A549 (cell line): ENCODE measurements around the gene FAM120A. TPM values are rescaled to one million over a fixed set of nuclear protein-coding genes. Genes with fewer than 3 reads are reported as not detected.
A peak's percentile ranks its signal among the peaks of the same experiment; 100 is the strongest.

Source experiments
- ATAC-seq, 2 experiments: fragments of 200-7000 bp in 1 of 2; fragments of >200 bp in 1 of 2; cut with Nextera tagmentation in 1 of 2; cut with Tn5 transposase in 1 of 2; 3 replicates each; pipeline versions ENCODE4 v1.8.0 to v1.9.1; 2018 to 2020; ENCODE audit warnings: mild to moderate bottlenecking in 1 of 2, moderate library complexity in 1 of 2
- CTCF ChIA-PET: fragments of 300-600 bp; sonication (Branson Sonifier 250); formaldehyde crosslinking; extraction: SDS; loops from one replicate; lab custom pipeline; 2021; ENCODE audit warnings: antibody characterized with exemption, inconsistent platforms; lab: Yijun Ruan, JAX
- POLR2A ChIA-PET: fragments of 350-600 bp; formaldehyde crosslinking; extraction: SDS; loops from one replicate; lab custom pipeline; 2021; ENCODE audit warnings: antibody characterized with exemption, inconsistent platforms; lab: Yijun Ruan, JAX
- DNase-seq, 2 experiments: peaks; one replicate each; pipeline versions ENCODE4 v3.0.0 to v3.0.0-alpha.2; 2011 to 2016; ENCODE audit warnings: low read depth in 1 of 2, low spot score in 1 of 2
- FAIRE-seq: peaks from 2 replicates; lab custom pipeline; 2011; peaks lifted over from hg19 to GRCh38; lab: Jason Lieb, UNC
- H3K27ac ChIP-seq, 2 experiments: fragments of >200 bp; sonication (Bioruptor Twin); formaldehyde crosslinking; 3 replicates each; pipeline ENCODE4 v1.5.1; 2016 to 2017
- H3K4me1 ChIP-seq: fragments of >200 bp; sonication (Bioruptor Twin); formaldehyde crosslinking; 3 replicates; pipeline ENCODE4 v1.6.1; 2016
- H3K4me2 ChIP-seq: fragments of >200 bp; sonication (Bioruptor Twin); formaldehyde crosslinking; 3 replicates; pipeline ENCODE4 v1.6.1; 2016
- H3K4me3 ChIP-seq: fragments of >200 bp; sonication (Bioruptor Twin); formaldehyde crosslinking; 3 replicates; pipeline ENCODE4 v1.5.1; 2016
- H3K9me3 ChIP-seq: fragments of >200 bp; sonication (Bioruptor Twin); formaldehyde crosslinking; 3 replicates; pipeline ENCODE4 v1.6.1; 2016
- ATOH8 ChIP-seq: fragments of 250-450 bp; sonication (Bioruptor Pico); IDR thresholded peaks from 2 replicates; pipeline ENCODE4 v1.5.0; 2020; ENCODE audit warnings: low read depth, mild to moderate bottlenecking, moderate library complexity
- BCL3 ChIP-seq: fragments of >200 bp; sonication (Bioruptor Twin); formaldehyde crosslinking; IDR thresholded peaks from 3 replicates; pipeline ENCODE4 v1.6.1; 2016
- BHLHE40 ChIP-seq: IDR thresholded peaks from 2 replicates; pipeline ENCODE4 v1.6.1; 2012; ENCODE audit warnings: low read depth, low read length, inconsistent platforms
- CBX2 ChIP-seq: fragments of 200-600 bp; sonication (generic); IDR thresholded peaks from 2 replicates; pipeline ENCODE4 v1.6.1; 2016; ENCODE audit warnings: low read depth, mild to moderate bottlenecking, borderline replicate concordance
- CEBPB ChIP-seq, 2 experiments: fragments of >200 bp in 1 of 2; sonication (Bioruptor Twin) in 1 of 2; formaldehyde crosslinking in 1 of 2; IDR thresholded peaks; 2 replicates each; pipeline ENCODE4 v1.6.1; 2012 to 2016
- CHD2 ChIP-seq: fragments of 150-350 bp; IDR thresholded peaks from 2 replicates; pipeline ENCODE4 v1.6.1; 2014; ENCODE audit warnings: low read length; ENCODE audit not compliant: partially characterized antibody
- CTCF ChIP-seq: fragments of >200 bp; sonication (Bioruptor Twin); formaldehyde crosslinking; IDR thresholded peaks from 3 replicates; pipeline ENCODE4 v1.5.1; 2016
- E2F6 ChIP-seq: IDR thresholded peaks from 2 replicates; pipeline ENCODE4 v1.6.1; 2012; ENCODE audit warnings: low read depth, borderline replicate concordance
- ELK1 ChIP-seq: fragments of 150-350 bp; IDR thresholded peaks from 2 replicates; pipeline ENCODE4 v1.6.1; 2014; ENCODE audit warnings: low read depth, mild to moderate bottlenecking, low read length
- FOSL2 ChIP-seq, 2 experiments: fragments of 450-650 bp in 1 of 2; fragments of >200 bp in 1 of 2; sonication (Bioruptor Twin) in 1 of 2; formaldehyde crosslinking; IDR thresholded peaks; 2 replicates each; pipeline versions ENCODE4 v1.5.0 to v1.6.1; 2016 to 2020; ENCODE audit warnings: mild to moderate bottlenecking in 1 of 2, moderate library complexity in 1 of 2
- FOXS1 ChIP-seq: fragments of 250-450 bp; sonication (Bioruptor Pico); IDR thresholded peaks from 2 replicates; pipeline ENCODE4 v1.5.0; 2020; ENCODE audit warnings: mild to moderate bottlenecking, moderate library complexity
- HDAC2 ChIP-seq: fragments of 200-600 bp; sonication (generic); IDR thresholded peaks from 2 replicates; pipeline ENCODE4 v1.6.1; 2016
- HES2 ChIP-seq: fragments of >200 bp; sonication (Bioruptor Twin); formaldehyde crosslinking; IDR thresholded peaks from 2 replicates; pipeline ENCODE4 v1.6.1; 2016
- HEYL ChIP-seq: fragments of 250-450 bp; sonication (Bioruptor Pico); IDR thresholded peaks from 2 replicates; pipeline ENCODE4 v1.8.0; 2021; ENCODE audit warnings: mild to moderate bottlenecking, moderate library complexity
- HOXA7 ChIP-seq: fragments of 250-450 bp; sonication (Bioruptor Pico); IDR thresholded peaks from 2 replicates; pipeline ENCODE4 v1.5.0; 2020; ENCODE audit warnings: mild to moderate bottlenecking, moderate library complexity
- HOXB13 ChIP-seq: fragments of 250-450 bp; sonication (Bioruptor Pico); IDR thresholded peaks from 2 replicates; pipeline ENCODE4 v1.5.0; 2020; ENCODE audit warnings: low read depth, mild to moderate bottlenecking, moderate library complexity
- HOXB5 ChIP-seq: fragments of 250-450 bp; sonication (Bioruptor Pico); IDR thresholded peaks from 2 replicates; pipeline ENCODE4 v1.5.0; 2020; ENCODE audit warnings: mild to moderate bottlenecking, moderate library complexity
- JUN ChIP-seq, 2 experiments: fragments of >200 bp; sonication (Bioruptor Twin); formaldehyde crosslinking; IDR thresholded peaks; 2 replicates in 1 of 2; 3 replicates in 1 of 2; pipeline ENCODE4 v1.6.1; 2016 to 2017
- MAX ChIP-seq: IDR thresholded peaks from 2 replicates; pipeline ENCODE4 v1.6.1; 2012
- NR3C1 ChIP-seq: fragments of >200 bp; sonication (Bioruptor Twin); formaldehyde crosslinking; IDR thresholded peaks from 3 replicates; pipeline ENCODE4 v1.6.1; 2017
- POLR2AphosphoS2 ChIP-seq: conservative IDR thresholded peaks from 2 replicates; pipeline ENCODE4 v1.6.1; 2012; ENCODE audit warnings: low read length, improper control_type of control experiment, inconsistent platforms
- RAD21 ChIP-seq, 2 experiments: fragments of >200 bp in 1 of 2; sonication (Bioruptor Twin) in 1 of 2; formaldehyde crosslinking in 1 of 2; IDR thresholded peaks in 1 of 2; conservative IDR thresholded peaks in 1 of 2; 2 replicates in 1 of 2; 3 replicates in 1 of 2; pipeline ENCODE4 v1.6.1; 2012 to 2018; ENCODE audit warnings: inconsistent platforms in 1 of 2
- RCOR1 ChIP-seq: fragments of 150-350 bp; IDR thresholded peaks from 2 replicates; pipeline ENCODE4 v1.6.1; 2014; ENCODE audit warnings: antibody characterized with exemption, low read length, low read depth
- RFX5 ChIP-seq: fragments of 450-650 bp; IDR thresholded peaks from 2 replicates; pipeline ENCODE4 v1.7.1; 2014; ENCODE audit warnings: antibody characterized with exemption, mild to moderate bottlenecking, moderate library complexity
- RNF2 ChIP-seq: fragments of 200-600 bp; sonication (generic); IDR thresholded peaks from 2 replicates; pipeline ENCODE4 v1.6.1; 2016; ENCODE audit warnings: low read depth, mild to moderate bottlenecking, antibody characterized with exemption, moderate library complexity, borderline replicate concordance
- SMC3 ChIP-seq: fragments of >200 bp; sonication (Bioruptor Twin); formaldehyde crosslinking; IDR thresholded peaks from 3 replicates; pipeline ENCODE4 v1.6.1; 2018; ENCODE audit warnings: inconsistent platforms
- TFCP2L1 ChIP-seq: fragments of 250-450 bp; sonication (Bioruptor Pico); IDR thresholded peaks from 2 replicates; pipeline ENCODE4 v1.5.0; 2021; ENCODE audit warnings: mild to moderate bottlenecking
- TP53 ChIP-seq: fragments of 250-450 bp; sonication (Bioruptor Pico); IDR thresholded peaks from 2 replicates; pipeline ENCODE4 v1.5.0; 2021; ENCODE audit warnings: mild to moderate bottlenecking, moderate library complexity
- ZFP36 ChIP-seq: fragments of 450-650 bp; IDR thresholded peaks from 2 replicates; pipeline ENCODE4 v1.6.1; 2014; ENCODE audit warnings: borderline replicate concordance; ENCODE audit not compliant: partially characterized antibody
- ZSCAN20 ChIP-seq: fragments of 250-450 bp; sonication (Bioruptor Pico); IDR thresholded peaks from 2 replicates; pipeline ENCODE4 v1.8.0; 2022; ENCODE audit warnings: mild to moderate bottlenecking, moderate library complexity
- WGBS: methylation state at CpG from one replicate; pipeline ENCODE4 v1.1.6; 2017; ENCODE audit errors: missing lambda C conversion rate; 5-methylcytosine and 5-hydroxymethylcytosine counted together
- polyA plus RNA-seq, 4 experiments: library from polyadenylated mRNA; depleted of rRNA in 3 of 4; stranded (reverse); fragments of >200 nt; fragmentation: RNase III in 1 of 4; extraction: RNeasy Plus Mini Kit Qiagen cat#74134 plus additional on column Dnase treatment in 1 of 4; gene quantifications; 2 replicates in 3 of 4; 3 replicates in 1 of 4; pipeline ENCODE4 v1.2.3, GENCODE V29; 2011 to 2017

FAM120A gene
- polyA plus RNA-seq, 2 of the 4 experiments (the other 2 are of a cell fraction), result 86.3 to 111 TPM

GRCh38 chr9:93560991-93561390 lies 109.5 kb downstream of the FAM120A start (continued):
- TF ChIP-seq CEBPB (IDR thresholded peaks at IDR 0.05) (no peak), RFX5 (no peak), FOSL2 (IDR thresholded peaks at IDR 0.05) (no peak), FOSL2 (CRISPR knock-in tag; IDR thresholded peaks at IDR 0.05) (no peak), RNF2 (no peak), BCL3 (no peak), HOXB5 (CRISPR knock-in tag) (no peak), HDAC2 (no peak), ZFP36 (no peak)

GRCh38 chr9:93562157-93562556 lies 110.7 kb downstream of the FAM120A start:
- ChIA-PET POLR2A (no interaction called here), CTCF (no interaction called here)
- FAIRE-seq (no peak), DNase-seq (no peak), ATAC-seq (no peak)
- peaks cover 6% of the 10 kb centered on the region for H3K4me1 ChIP-seq
- H3K9me3 ChIP-seq, result no peaks in the 10 kb centered on the region
- no peak overlapping the region for H3K4me3 ChIP-seq
- WGBS, result 85% methylated on average over 2 of the region's 2 CpGs
- TF ChIP-seq TFCP2L1 (CRISPR knock-in tag), result no peak
- TF ChIP-seq JUN (IDR thresholded peaks at IDR 0.05), result no peak
- no peak for TF ChIP-seq HOXA7
- no peak for TF ChIP-seq ATOH8 (CRISPR knock-in tag)
- no peak for TF ChIP-seq SMC3
- no peak for TF ChIP-seq CBX2
- TF ChIP-seq HOXB13 (CRISPR knock-in tag), result no peak
- no peak for TF ChIP-seq BHLHE40
- no peak for TF ChIP-seq TP53 (CRISPR knock-in tag)
- no peak for TF ChIP-seq ELK1
- TF ChIP-seq MAX, result no peak
- H3K4me2 ChIP-seq, result no peak overlapping the region
- no peak overlapping the region for H3K27ac ChIP-seq

- Histone ChIP-seq H3K9me3 (no peaks in the 10 kb centered on the region), H3K4me2 (no peak overlapping the region), H3K4me1 (peaks cover 12% of the 10 kb centered on the region), H3K27ac (no peak overlapping the region), H3K4me3 (no peak overlapping the region)
- ChIA-PET POLR2A (no interaction called here), CTCF (interaction anchor here (0.7 to 2.6 kb wide), 9 partner anchors 9 to 456 kb away, joined by 3 to 26 read pairs (median 5); partner anchors contain the start of gene FAM120AOS)
- FAIRE-seq (peak; percentile 13), ATAC-seq (no peak), DNase-seq (no peak)
- whole genome bisulfite sequencing, result 91% methylated on average over 4 of the region's 4 CpGs
- TF ChIP-seq POLR2AphosphoS2, result no peak
- TF ChIP-seq HES2, result no peak
- TF ChIP-seq FOXS1 (CRISPR knock-in tag), result no peak
- TF ChIP-seq JUN (IDR thresholded peaks at IDR 0.05), result no peak
- no peak for TF ChIP-seq NR3C1
- TF ChIP-seq BHLHE40, result no peak
- TF ChIP-seq E2F6, result no peak
- no peak for TF ChIP-seq CTCF
- no peak for TF ChIP-seq CHD2
- TF ChIP-seq BCL3, result no peak
- TF ChIP-seq SMC3, result no peak
- no peak for TF ChIP-seq RAD21 (conservative IDR thresholded peaks at IDR 0.05 in 1 of 2, IDR thresholded peaks at IDR 0.05 in 1 of 2)
- no peak for TF ChIP-seq HEYL (CRISPR knock-in tag)
- TF ChIP-seq ZSCAN20 (CRISPR knock-in tag), result no peak
- no peak for TF ChIP-seq RCOR1
These were observed 113.6 kb downstream of the FAM120A start for GRCh38 chr9:93565089-93565488.
